Cardiac muscle cell (in vitro differentiated cells and primary cell): ENCODE results near the gene ACTR2. TPM values are rescaled to one million over a fixed set of nuclear protein-coding genes. Genes with fewer than 3 reads are reported as not detected.

Experiments used
- DNase-seq, 2 donors: peaks; one replicate each; pipeline versions ENCODE4 v3.0.0 to v3.0.0-alpha.2; 2010 to 2017; ENCODE audit warnings: low read depth in 1 of 2, low spot score in 1 of 2
- H3K27ac ChIP-seq: fragments of 200-600 bp; sonication (generic); 2 replicates; pipeline ENCODE4 v1.5.1; 2016
- H3K27me3 ChIP-seq: fragments of 200-600 bp; sonication (generic); 2 replicates; pipeline ENCODE4 v1.6.0; 2016; ENCODE audit warnings: control low read depth
- H3K36me3 ChIP-seq: fragments of 200-600 bp; sonication (generic); 2 replicates; pipeline ENCODE4 v1.5.1; 2016; ENCODE audit warnings: control low read depth
- H3K4me1 ChIP-seq: fragments of 200-600 bp; sonication (generic); 2 replicates; pipeline ENCODE4 v1.8.1; 2017; ENCODE audit warnings: low read depth, mild to moderate bottlenecking, mixed run types
- H3K4me3 ChIP-seq: fragments of 200-600 bp; sonication (generic); 2 replicates; pipeline ENCODE4 v1.5.1; 2016; ENCODE audit warnings: mild to moderate bottlenecking
- H3K9me3 ChIP-seq: fragments of 200-600 bp; sonication (generic); 2 replicates; pipeline ENCODE4 v1.5.1; 2017; ENCODE audit warnings: low read depth, mild to moderate bottlenecking, control low read depth
- CTCF ChIP-seq: IDR thresholded peaks from 2 replicates; pipeline ENCODE4 v1.5.1; 2012; ENCODE audit warnings: low read depth, mild to moderate bottlenecking, low read length
- polyA plus RNA-seq: library from polyadenylated mRNA; unstranded; fragments of >200 nt; fragmentation: Nextera tagmentation; extraction: Ambion mirVana; gene quantifications from 2 replicates; pipeline ENCODE4 v1.2.1, GENCODE V29; 2016
- total RNA-seq: library from RNA; depleted of rRNA; stranded (reverse); fragments of >200 nt; gene quantifications from 2 replicates; pipeline ENCODE4 v1.2.3, GENCODE V29; 2016

ACTR2 gene
- total and polyA plus RNA-seq, 2 experiments from 2014 or later = 29.5 to 39.3 TPM

- no peak for DNase-seq
- Histone ChIP-seq H3K27ac (no peak overlapping the region), H3K4me3 (no peak overlapping the region), H3K36me3 (peaks cover 3% of the 10 kb centered on the region), H3K4me1 (peaks cover 29% of the 10 kb centered on the region), H3K9me3 (no peaks in the 10 kb centered on the region), H3K27me3 (peaks cover 22% of the 10 kb centered on the region)
- no peak for TF ChIP-seq CTCF
Observed at GRCh38 chr2:65275141-65275915, 47.7 kb downstream of the ACTR2 start.

- Histone ChIP-seq H3K36me3 (peaks cover 2% of the 10 kb centered on the region), H3K4me3 (no peak overlapping the region), H3K9me3 (no peaks in the 10 kb centered on the region), H3K4me1 (peaks cover 29% of the 10 kb centered on the region), H3K27me3 (peaks cover 27% of the 10 kb centered on the region), H3K27ac (no peak overlapping the region)
- TF ChIP-seq CTCF = no peak
- DNase-seq = no peak
Observed at GRCh38 chr2:65276609-65277008, 49.0 kb downstream of the ACTR2 start.

- TF ChIP-seq CTCF = no peak
- no peak overlapping the region for H3K4me3 ChIP-seq
- peaks cover 27% of the 10 kb centered on the region for H3K27me3 ChIP-seq
- H3K9me3 ChIP-seq = no peaks in the 10 kb centered on the region
- H3K36me3 ChIP-seq = no peaks in the 10 kb centered on the region
- DNase-seq = no peak
- peaks cover 29% of the 10 kb centered on the region for H3K4me1 ChIP-seq
- H3K27ac ChIP-seq = peak overlapping the region; percentile 18
Observed at GRCh38 chr2:65277118-65277517, 49.5 kb downstream of the ACTR2 start.

GRCh38 chr2:65277791-65278483 is 50.3 kb downstream of the ACTR2 start:
- peak overlapping the region; percentile 18 for H3K27ac ChIP-seq
- H3K27me3 ChIP-seq = peaks cover 27% of the 10 kb centered on the region
- no peaks in the 10 kb centered on the region for H3K9me3 ChIP-seq
- H3K4me1 ChIP-seq = peaks cover 29% of the 10 kb centered on the region
- no peak for TF ChIP-seq CTCF
- H3K4me3 ChIP-seq = no peak overlapping the region
- H3K36me3 ChIP-seq = no peaks in the 10 kb centered on the region
- peak in 1 of 2 donors; percentile 94 for DNase-seq

GRCh38 chr2:65278531-65278981 is 50.9 kb downstream of the ACTR2 start:
- Histone ChIP-seq H3K4me1 (peaks cover 29% of the 10 kb centered on the region), H3K27ac (no peak overlapping the region), H3K4me3 (no peak overlapping the region), H3K9me3 (no peaks in the 10 kb centered on the region), H3K27me3 (peaks cover 30% of the 10 kb centered on the region), H3K36me3 (no peaks in the 10 kb centered on the region)
- TF ChIP-seq CTCF = no peak
- peak; percentile 34 to 72 for DNase-seq
